ENCODE results near the gene SUGP1. TPM values are rescaled to one million over a fixed set of nuclear protein-coding genes. Genes with fewer than 3 reads are reported as not detected.

SUGP1 gene
- total RNA-seq, 1 experiment from 2014 or later = 51.2 TPM

DNA sequence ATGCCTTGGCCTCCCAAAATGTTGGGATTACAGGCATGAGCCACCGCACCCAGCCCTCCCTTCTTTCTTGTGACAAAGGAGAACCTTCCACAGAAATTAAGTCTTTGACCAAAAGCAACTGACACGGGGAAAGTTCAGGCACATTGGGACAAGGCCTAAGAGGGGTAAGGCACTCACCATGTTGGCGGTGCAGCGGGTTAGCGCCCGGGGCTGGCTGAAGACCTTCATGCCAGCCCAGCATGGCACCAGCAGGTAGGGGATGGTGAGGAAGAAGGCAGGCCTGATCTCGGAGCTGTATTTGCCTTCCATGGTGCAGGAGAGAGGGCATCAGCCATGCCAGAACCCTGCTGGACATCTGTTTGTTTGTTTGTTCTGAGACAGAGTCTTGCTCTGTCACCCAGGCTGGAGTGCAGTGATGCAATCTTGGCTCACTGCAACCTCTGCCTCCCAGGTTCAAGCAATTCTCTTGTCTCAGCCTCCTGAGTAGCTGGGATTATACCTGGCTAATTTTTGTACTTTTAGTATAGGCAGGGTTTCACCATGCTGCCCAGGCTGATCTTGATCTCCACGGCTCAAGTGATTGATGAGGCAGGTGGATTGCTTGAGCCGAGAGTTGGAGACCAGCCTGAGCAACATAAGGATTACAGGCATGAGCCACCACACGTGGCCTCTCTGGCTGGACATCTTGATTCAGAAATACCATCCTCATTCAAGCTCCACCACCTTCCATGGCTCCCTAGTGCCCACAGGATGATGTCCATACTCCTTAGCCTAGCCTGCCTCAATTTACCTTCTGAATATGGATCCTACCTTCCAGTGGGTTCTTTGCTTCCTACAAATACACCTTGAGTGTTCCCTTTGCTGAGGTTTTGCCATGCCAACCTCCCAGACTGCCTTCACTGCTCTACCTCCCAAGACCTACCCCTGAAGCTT lies 51.6 kb downstream of the SUGP1 start:
- no peaks in the 10 kb centered on the region for H3K27me3 ChIP-seq (replicated peaks; ENCODE audit: control insufficient read depth, insufficient read depth, low read length)
- POLR2A ChIA-PET = no interaction called here
- no peaks in the 10 kb centered on the region; the same call in 1 of the 2 replicates for H3K4me1 ChIP-seq
- H3K4me1 Mint-ChIP-seq (ENCODE audit: low read depth, unreplicated experiment) = no peaks in the 10 kb centered on the region
- no peak overlapping the region for H3K4me3 Mint-ChIP-seq (ENCODE audit: unreplicated experiment)
- H3K27me3 Mint-ChIP-seq (ENCODE audit: insufficient read depth, unreplicated experiment) = no peaks in the 10 kb centered on the region
- no peaks in the 10 kb centered on the region for H3K36me3 ChIP-seq (ENCODE audit: control insufficient read depth, insufficient read depth, low read length)
- TF ChIP-seq CTCF (IDR thresholded peaks at IDR 0.05; ENCODE audit: insufficient read depth in 1 of 2, low read depth in 1 of 2, low read length in 1 of 2, severe bottlenecking in 1 of 2, unreplicated experiment in 1 of 2) = no peak
- no TSS peak for BruUV-seq (replicated peaks)
- H3K4me3 ChIP-seq (ENCODE audit: low read depth, low read length) = no peak overlapping the region
- intact Hi-C loops (cut with micrococcal nuclease; ENCODE audit: unreplicated experiment) = no loop called here
- no peaks in the 10 kb centered on the region for H3K9me3 Mint-ChIP-seq (ENCODE audit: unreplicated experiment)
- peaks cover 8% of the 10 kb centered on the region for H3K36me3 Mint-ChIP-seq (ENCODE audit: insufficient read depth, unreplicated experiment)
- CTCF ChIA-PET = interaction anchor here (1.0 kb wide), 1 partner anchor 65 kb away, joined by 12 read pairs; the partner anchor contains the start of gene NR2C2AP
- H3K27ac Mint-ChIP-seq (ENCODE audit: unreplicated experiment) = no peak overlapping the region
- no peaks in the 10 kb centered on the region for H3K9me3 ChIP-seq
- no peak for DNase-seq

GRCh38 chr19:19267305-19267704 lies 53.0 kb downstream of the SUGP1 start:
- H3K4me1 ChIP-seq = no peaks in the 10 kb centered on the region; the same call in 1 of the 2 replicates
- POLR2A ChIA-PET = no interaction called here
- H3K36me3 ChIP-seq (ENCODE audit: control insufficient read depth, insufficient read depth, low read length) = no peaks in the 10 kb centered on the region
- CTCF ChIA-PET = no interaction called here
- BruUV-seq (replicated peaks) = no TSS peak
- no peaks in the 10 kb centered on the region for H3K27me3 ChIP-seq (replicated peaks; ENCODE audit: control insufficient read depth, insufficient read depth, low read length)
- H3K4me3 ChIP-seq (ENCODE audit: low read depth, low read length) = no peak overlapping the region
- Mint-ChIP-seq H3K36me3 (ENCODE audit: insufficient read depth, unreplicated experiment) (no peaks in the 10 kb centered on the region), H3K27ac (ENCODE audit: unreplicated experiment) (no peak overlapping the region), H3K9me3 (ENCODE audit: unreplicated experiment) (no peaks in the 10 kb centered on the region), H3K4me3 (ENCODE audit: unreplicated experiment) (no peak overlapping the region), H3K27me3 (ENCODE audit: insufficient read depth, unreplicated experiment) (peaks cover 2% of the 10 kb centered on the region), H3K4me1 (ENCODE audit: low read depth, unreplicated experiment) (peaks cover 4% of the 10 kb centered on the region)
- DNase-seq = no peak
- H3K9me3 ChIP-seq = no peaks in the 10 kb centered on the region
- no peak for TF ChIP-seq CTCF (IDR thresholded peaks at IDR 0.05; ENCODE audit: insufficient read depth in 1 of 2, low read depth in 1 of 2, low read length in 1 of 2, severe bottlenecking in 1 of 2, unreplicated experiment in 1 of 2)
- intact Hi-C loops (cut with micrococcal nuclease; ENCODE audit: unreplicated experiment) = no loop called here

DNA sequence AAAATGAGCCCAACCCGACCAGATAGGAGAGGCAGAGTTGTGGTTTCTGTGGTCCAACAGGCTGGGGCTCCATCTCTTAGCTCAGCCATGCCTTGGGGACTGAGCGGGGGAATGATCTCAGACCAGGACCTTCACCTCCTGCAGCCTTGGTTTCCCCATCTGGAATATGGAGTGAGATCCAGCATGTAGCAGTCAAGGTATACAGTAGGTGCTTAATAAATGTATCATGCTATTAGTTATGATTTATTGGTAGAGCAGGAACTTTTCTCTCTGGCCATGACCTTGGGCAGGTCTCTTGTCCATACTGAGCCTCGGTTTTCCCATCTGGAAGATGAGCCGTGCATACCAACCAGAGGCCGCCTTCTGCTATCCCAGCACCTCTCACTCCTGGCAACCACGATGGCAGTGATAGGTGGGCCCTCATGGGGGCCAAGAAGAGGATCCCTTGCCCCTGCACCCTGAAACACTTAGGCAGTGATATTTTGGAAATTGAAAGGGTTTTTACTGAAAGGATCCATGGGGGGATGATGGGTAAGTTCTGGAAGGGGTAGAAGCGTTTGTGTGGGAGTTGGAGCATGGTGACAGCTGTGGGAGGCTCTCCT lies 56.3 kb downstream of the SUGP1 start:
- TF ChIP-seq CTCF (IDR thresholded peaks at IDR 0.05; ENCODE audit: insufficient read depth in 1 of 2, low read depth in 1 of 2, low read length in 1 of 2, severe bottlenecking in 1 of 2, unreplicated experiment in 1 of 2) = no peak
- Histone ChIP-seq H3K9me3 (no peaks in the 10 kb centered on the region; the same call in 1 of the 2 replicates), H3K4me3 (ENCODE audit: low read depth, low read length) (no peak overlapping the region), H3K4me1 (no peaks in the 10 kb centered on the region), H3K27me3 (replicated peaks; ENCODE audit: control insufficient read depth, insufficient read depth, low read length) (no peaks in the 10 kb centered on the region), H3K36me3 (ENCODE audit: control insufficient read depth, insufficient read depth, low read length) (no peaks in the 10 kb centered on the region)
- Mint-ChIP-seq H3K4me1 (ENCODE audit: low read depth, unreplicated experiment) (peaks cover 8% of the 10 kb centered on the region), H3K27ac (ENCODE audit: unreplicated experiment) (no peak overlapping the region), H3K9me3 (ENCODE audit: unreplicated experiment) (no peaks in the 10 kb centered on the region), H3K27me3 (ENCODE audit: insufficient read depth, unreplicated experiment) (peaks cover 7% of the 10 kb centered on the region), H3K4me3 (ENCODE audit: unreplicated experiment) (no peak overlapping the region), H3K36me3 (ENCODE audit: insufficient read depth, unreplicated experiment) (no peaks in the 10 kb centered on the region)
- intact Hi-C loops (cut with micrococcal nuclease; ENCODE audit: unreplicated experiment) = no loop called here
- no TSS peak for BruUV-seq (replicated peaks)
- DNase-seq = no peak
- CTCF ChIA-PET = no interaction called here
- POLR2A ChIA-PET = no interaction called here

All from Caco-2 (cell line).